SK-N-SH (cell line): Measurements from ENCODE around the gene PEF1. TPM values are rescaled to one million over a fixed set of nuclear protein-coding genes. Genes with fewer than 3 reads are reported as not detected.

Experiments used
- CTCF ChIA-PET: fragments of 300-600, 350-600 bp; formaldehyde crosslinking; extraction: SDS; loops from one replicate; lab custom pipeline; 2021; lab: Yijun Ruan, JAX
- POLR2A ChIA-PET: fragments of 350-600 bp; sonication (Branson Sonifier 250); formaldehyde crosslinking; extraction: SDS; loops from one replicate; lab custom pipeline; 2020; ENCODE audit warnings: antibody characterized with exemption, inconsistent platforms; lab: Yijun Ruan, JAX
- DNase-seq: peaks from one replicate; pipeline ENCODE4 v3.0.0; 2012
- H2AFZ ChIP-seq: fragments of 200-600 bp; sonication (generic); 2 replicates; pipeline ENCODE4 v1.8.1; 2016; ENCODE audit warnings: antibody characterized with exemption, mild to moderate bottlenecking, low read depth
- H3F3A ChIP-seq: fragments of 200-600 bp; sonication (generic); replicated peaks from 2 replicates; pipeline ENCODE3; 2016; ENCODE audit warnings: antibody characterized with exemption, mild to moderate bottlenecking; ENCODE audit not compliant: insufficient read depth
- H3K27ac ChIP-seq, 2 experiments: fragments of 200-500 bp in 1 of 2; fragments of 200-600 bp in 1 of 2; sonication (Bioruptor generic) in 1 of 2; sonication (generic), shearing (Covaris generic) in 1 of 2; 2 replicates each; pipeline versions ENCODE4 v1.5.1 to v1.6.1; 2014 to 2016; ENCODE audit warnings: low read depth in 2 of 2, inconsistent platforms in 1 of 2, low read length in 1 of 2, mild to moderate bottlenecking in 1 of 2, mixed read lengths in 1 of 2
- H3K27me3 ChIP-seq: fragments of 200-600 bp; sonication (generic), shearing (Covaris generic); 2 replicates; pipeline ENCODE4 v1.6.1; 2016; ENCODE audit warnings: mixed run types; ENCODE audit not compliant: insufficient read depth
- H3K36me3 ChIP-seq, 2 experiments: fragments of 200-500 bp in 1 of 2; fragments of 200-600 bp in 1 of 2; sonication (Bioruptor generic) in 1 of 2; sonication (generic) in 1 of 2; replicated peaks in 1 of 2; 2 replicates each; pipeline versions ENCODE3 to v1.5.1; 2014 to 2016; ENCODE audit warnings: low read length in 1 of 2, mild to moderate bottlenecking in 1 of 2; ENCODE audit not compliant: insufficient read depth in 2 of 2, control insufficient read depth in 1 of 2
- H3K4me1 ChIP-seq, 2 experiments: fragments of 200-500 bp in 1 of 2; fragments of 200-600 bp in 1 of 2; sonication (Bioruptor generic) in 1 of 2; sonication (generic), shearing (Covaris generic) in 1 of 2; 2 replicates each; pipeline versions ENCODE4 v1.5.1 to v1.6.1; 2014 to 2016; ENCODE audit warnings: low read depth in 1 of 2, low read length in 1 of 2, mixed run types in 1 of 2; ENCODE audit not compliant: insufficient read depth in 2 of 2, control insufficient read depth in 1 of 2
- H3K4me2 ChIP-seq: fragments of 200-600 bp; sonication (generic), shearing (Covaris generic); 2 replicates; pipeline ENCODE4 v1.6.1; 2017; ENCODE audit warnings: mixed run types
- H3K4me3 ChIP-seq, 2 experiments: fragments of 200-500 bp in 1 of 2; fragments of 200-600 bp in 1 of 2; sonication (Bioruptor generic) in 1 of 2; sonication (generic), shearing (Covaris generic) in 1 of 2; 2 replicates each; pipeline versions ENCODE4 v1.5.1 to v1.8.1; 2014 to 2016; ENCODE audit warnings: low read depth in 2 of 2, inconsistent platforms in 1 of 2, low read length in 1 of 2, mild to moderate bottlenecking in 1 of 2, mixed read lengths in 1 of 2, moderate library complexity in 1 of 2
- H3K79me2 ChIP-seq: fragments of 200-600 bp; sonication (generic); 2 replicates; pipeline ENCODE4 v1.8.1; 2017; ENCODE audit warnings: mild to moderate bottlenecking; ENCODE audit not compliant: insufficient read depth
- H3K9ac ChIP-seq: fragments of 200-600 bp; sonication (generic); 2 replicates; pipeline ENCODE4 v1.6.1; 2017; ENCODE audit warnings: mixed run types
- H3K9me2 ChIP-seq: fragments of 200-600 bp; sonication (generic); 2 replicates; pipeline ENCODE4 v1.6.1; 2017; ENCODE audit warnings: mixed run types
- H3K9me3 ChIP-seq: fragments of 200-600 bp; sonication (generic); 2 replicates; pipeline ENCODE4 v1.6.1; 2017; ENCODE audit warnings: mixed run types, mild to moderate bottlenecking, moderate library complexity
- H4K20me1 ChIP-seq: fragments of 200-600 bp; sonication (generic); 2 replicates; pipeline ENCODE4 v1.6.1; 2017; ENCODE audit warnings: mild to moderate bottlenecking, mixed run types; ENCODE audit not compliant: insufficient read depth
- CHD2 ChIP-seq: fragments of 150-350 bp; IDR thresholded peaks from 2 replicates; pipeline ENCODE4 v1.6.1; 2018; ENCODE audit warnings: low read length; ENCODE audit not compliant: partially characterized antibody
- ELF1 ChIP-seq: IDR thresholded peaks from 2 replicates; pipeline ENCODE4 v1.4.0; 2012
- MXI1 ChIP-seq: IDR thresholded peaks from 2 replicates; pipeline ENCODE4 v1.6.1; 2012; ENCODE audit warnings: mild to moderate bottlenecking, low read depth, low read length, improper control_type of control experiment
- NRF1 ChIP-seq: IDR thresholded peaks from 2 replicates; pipeline ENCODE4 v1.6.1; 2012; ENCODE audit warnings: low read depth, mild to moderate bottlenecking, low read length
- POLR2AphosphoS5 ChIP-seq: IDR thresholded peaks from 2 replicates; pipeline ENCODE4 v1.6.1; 2012; ENCODE audit warnings: low read depth, low read length
- RAD21 ChIP-seq: IDR thresholded peaks from 2 replicates; pipeline ENCODE4 v1.6.1; 2012; ENCODE audit warnings: mild to moderate bottlenecking, low read length
- TCF12 ChIP-seq: IDR thresholded peaks from 2 replicates; pipeline ENCODE4 v1.4.0; 2012
- USF2 ChIP-seq: fragments of 150-350 bp; IDR thresholded peaks from 2 replicates; pipeline ENCODE4 v1.6.1; 2017; ENCODE audit warnings: antibody characterized with exemption, low read length, low read depth, borderline replicate concordance
- WGBS: methylation state at CpG from one replicate; pipeline ENCODE4 v1.1.6; 2017; ENCODE audit warnings: low lambda C conversion rate; 5-methylcytosine and 5-hydroxymethylcytosine counted together
- polyA plus RNA-seq, 3 experiments: library from polyadenylated mRNA; depleted of rRNA; stranded (reverse); fragments of >200 nt; gene quantifications; 2 replicates each; pipeline ENCODE4 v1.2.3, GENCODE V29; 2012
- TF ChIP-seq, protein P1 (sequence below): IDR thresholded peaks from 2 replicates; pipeline ENCODE4; 2012
- TF ChIP-seq, protein P2 (sequence below): IDR thresholded peaks from 2 replicates; pipeline ENCODE4 v1.4.0; 2012; ENCODE audit warnings: low read depth

Gene PEF1
- polyA plus RNA-seq, 1 of the 3 experiments (the other 2 are of a cell fraction) = 51.9 TPM

GRCh38 chr1:31615414-31615813, 29.3 kb downstream of the PEF1 start:
- DNase-seq = no peak
- ChIA-PET POLR2A (no interaction called here), CTCF (no interaction called here)
- Histone ChIP-seq H4K20me1 (no peaks in the 10 kb centered on the region), H2AFZ (no peak overlapping the region), H3K79me2 (no peaks in the 10 kb centered on the region), H3K9me3 (no peaks in the 10 kb centered on the region), H3K4me1 (peaks cover 0 to 20% of the 10 kb centered on the region in 2 experiments; a peak in 1 of 4 replicates), H3K9me2 (no peaks in the 10 kb centered on the region), H3K4me3 (no peak overlapping the region), H3K4me2 (no peak overlapping the region), H3K27ac (no peak overlapping the region), H3K9ac (no peak overlapping the region), H3F3A (no peaks in the 10 kb centered on the region), H3K36me3 (no peaks in the 10 kb centered on the region), H3K27me3 (no peaks in the 10 kb centered on the region; the same call in 1 of the 2 replicates)
- 83% methylated on average over 5 of the region's 6 CpGs for WGBS
- TF ChIP-seq TCF12 = no peak
- no peak for TF ChIP-seq MXI1
- no peak for TF ChIP-seq NRF1
- no peak for TF ChIP-seq RAD21

GRCh38 chr1:31614414-31615005, 30.2 kb downstream of the PEF1 start:
- Histone ChIP-seq H3K4me1 (peaks cover 6 to 20% of the 10 kb centered on the region in 2 experiments; a peak in 1 of 4 replicates), H3K27ac (peak overlapping the region in 1 of 2 experiments; percentile 62; a peak in 2 of 4 replicates), H4K20me1 (no peaks in the 10 kb centered on the region), H3F3A (peaks cover 6% of the 10 kb centered on the region), H3K79me2 (no peaks in the 10 kb centered on the region), H3K4me2 (no peak overlapping the region), H3K9me3 (no peaks in the 10 kb centered on the region), H3K4me3 (no peak overlapping the region), H3K9ac (no peak overlapping the region), H3K9me2 (no peaks in the 10 kb centered on the region), H3K27me3 (no peaks in the 10 kb centered on the region; the same call in 1 of the 2 replicates), H2AFZ (no peak overlapping the region)
- DNase-seq = no peak
- CTCF ChIA-PET = interaction anchor here (0.7 to 1.0 kb wide), 3 partner anchors 16 to 219 kb away, joined by 3 to 4 read pairs (median 4); no protein-coding TSS in a partner anchor
- 86% methylated on average over 7 of the region's 8 CpGs for WGBS
- TF ChIP-seq POLR2AphosphoS5 (no peak), CHD2 (peak; percentile 15), ELF1 (no peak), USF2 (no peak)
- TF ChIP-seq, protein P1, sequence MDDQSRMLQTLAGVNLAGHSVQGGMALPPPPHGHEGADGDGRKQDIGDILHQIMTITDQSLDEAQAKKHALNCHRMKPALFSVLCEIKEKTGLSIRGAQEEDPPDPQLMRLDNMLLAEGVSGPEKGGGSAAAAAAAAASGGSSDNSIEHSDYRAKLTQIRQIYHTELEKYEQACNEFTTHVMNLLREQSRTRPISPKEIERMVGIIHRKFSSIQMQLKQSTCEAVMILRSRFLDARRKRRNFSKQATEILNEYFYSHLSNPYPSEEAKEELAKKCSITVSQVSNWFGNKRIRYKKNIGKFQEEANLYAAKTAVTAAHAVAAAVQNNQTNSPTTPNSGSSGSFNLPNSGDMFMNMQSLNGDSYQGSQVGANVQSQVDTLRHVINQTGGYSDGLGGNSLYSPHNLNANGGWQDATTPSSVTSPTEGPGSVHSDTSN = no peak
- TF ChIP-seq, protein P2, sequence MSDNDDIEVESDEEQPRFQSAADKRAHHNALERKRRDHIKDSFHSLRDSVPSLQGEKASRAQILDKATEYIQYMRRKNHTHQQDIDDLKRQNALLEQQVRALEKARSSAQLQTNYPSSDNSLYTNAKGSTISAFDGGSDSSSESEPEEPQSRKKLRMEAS = no peak
- TF ChIP-seq, all 33 proteins: peak for 1
- no peaks in the 10 kb centered on the region for H3K36me3 ChIP-seq
- POLR2A ChIA-PET = no interaction called here
